Measurements from ENCODE around the gene NDUFA8.
A peak's percentile ranks its signal among the peaks of the same experiment; 100 is the strongest.

The NDUFA8 gene

DNA sequence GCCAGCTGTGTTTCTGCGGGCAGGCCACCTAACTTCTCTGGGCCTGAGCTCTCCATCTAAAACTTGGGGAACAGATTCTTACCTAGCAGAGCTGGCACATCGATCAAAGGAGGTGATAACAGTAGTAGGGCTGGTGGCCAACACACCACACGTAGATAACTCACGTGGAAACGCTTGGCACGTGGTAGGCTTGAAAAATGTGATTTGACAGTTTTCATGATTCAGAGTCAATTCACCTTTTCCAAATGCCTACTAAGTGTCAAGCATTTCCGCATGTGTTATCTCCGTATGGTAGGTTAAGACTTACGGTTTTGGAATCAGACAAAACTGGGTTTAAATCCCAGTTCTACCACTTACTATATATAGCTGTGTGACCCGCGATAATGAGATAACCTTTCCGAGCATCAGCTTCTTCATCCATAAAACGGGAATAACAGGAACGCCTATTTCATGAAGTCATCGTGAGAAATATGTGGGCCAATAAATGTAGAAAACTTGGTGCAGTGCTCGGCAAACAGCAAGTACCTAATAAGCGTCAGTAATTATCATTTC is 25.5 kb downstream of the NDUFA8 start:
- DNase-seq, result no peak

DNA sequence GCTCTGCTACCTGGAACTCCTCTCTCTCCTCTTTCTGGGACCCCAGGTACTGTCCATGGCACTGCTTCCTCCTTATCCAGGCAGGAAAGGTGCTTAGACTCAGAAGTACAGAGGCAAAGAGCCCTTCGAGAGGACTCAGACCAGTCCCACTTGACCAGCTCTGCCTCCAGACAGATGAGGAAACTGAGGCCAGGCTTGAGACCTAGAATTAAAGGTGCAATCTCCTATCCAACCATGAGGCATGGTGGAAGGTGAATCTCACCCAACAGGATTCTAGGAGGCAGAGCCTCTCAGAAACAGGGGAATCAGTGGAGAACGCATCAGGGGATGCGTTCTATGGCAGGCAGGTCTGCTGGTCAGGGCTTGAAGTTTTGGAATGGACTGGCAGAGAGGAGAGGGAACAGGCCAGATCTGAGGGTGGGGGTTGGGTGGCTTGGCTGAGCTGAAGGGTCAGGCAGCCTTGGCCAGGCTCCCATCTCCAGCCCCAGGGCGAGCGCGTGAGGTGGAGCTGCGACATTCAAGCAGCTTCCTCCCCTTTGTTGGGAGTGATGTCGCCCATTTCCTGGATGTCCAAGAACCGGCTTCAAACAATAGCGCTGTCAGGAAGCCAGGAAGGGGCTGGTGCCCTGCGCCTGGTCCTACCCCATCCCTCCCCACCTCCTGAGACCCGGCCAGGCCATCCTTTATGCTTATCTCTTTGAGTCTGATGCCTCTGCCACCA is 26.2 kb downstream of the NDUFA8 start:
- no peak for DNase-seq

DNA sequence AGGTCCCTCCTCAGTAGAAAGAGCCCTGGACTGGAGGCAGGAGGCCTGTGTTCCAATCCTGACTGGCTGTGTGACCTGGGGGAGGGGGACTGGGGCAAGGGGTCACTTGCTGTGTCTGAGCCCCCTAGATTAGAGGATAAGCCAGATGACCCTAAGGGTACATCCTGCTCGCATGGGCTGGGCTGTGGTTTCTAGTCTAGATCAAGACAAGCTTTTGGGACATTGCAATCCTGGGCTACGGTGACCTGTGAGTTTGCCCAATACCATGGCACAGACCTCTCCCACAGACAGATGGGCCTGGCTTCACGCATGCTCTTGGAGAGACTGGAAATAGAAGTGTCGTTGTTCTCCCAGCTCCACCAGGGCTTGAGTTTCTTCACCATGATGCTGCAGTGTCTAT is 27.0 kb downstream of the NDUFA8 start:
- no peak for DNase-seq

DNA sequence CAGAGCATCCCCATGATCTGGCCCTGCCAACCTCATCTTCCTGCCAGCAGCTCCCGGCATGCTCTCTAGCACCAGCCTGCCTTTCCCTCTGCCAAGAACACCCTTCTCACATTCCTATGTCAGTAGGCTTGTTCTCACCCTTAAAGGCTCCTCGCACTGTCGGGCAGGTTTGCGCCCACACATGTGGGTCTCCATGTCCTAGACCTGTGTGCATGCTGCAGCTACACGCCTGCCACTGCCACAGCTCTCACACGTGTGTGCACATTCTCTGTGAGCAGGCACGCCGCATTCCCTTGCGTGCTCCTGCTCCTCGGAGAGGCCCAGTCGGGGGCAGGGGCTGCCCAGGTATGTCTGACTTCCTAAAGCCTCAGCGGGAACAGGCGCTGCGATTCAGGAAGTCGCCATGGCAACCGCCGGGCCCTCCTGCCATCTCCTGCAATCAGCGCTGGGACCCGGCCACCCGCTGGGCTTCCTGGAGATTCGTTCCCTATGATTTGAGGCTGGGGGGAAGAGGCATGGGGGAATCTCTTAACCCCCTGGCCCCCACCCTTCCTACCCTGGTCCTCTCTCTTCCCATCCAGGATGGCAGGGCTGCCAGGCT is 28.1 kb downstream of the NDUFA8 start:
- no peak for DNase-seq

DNA sequence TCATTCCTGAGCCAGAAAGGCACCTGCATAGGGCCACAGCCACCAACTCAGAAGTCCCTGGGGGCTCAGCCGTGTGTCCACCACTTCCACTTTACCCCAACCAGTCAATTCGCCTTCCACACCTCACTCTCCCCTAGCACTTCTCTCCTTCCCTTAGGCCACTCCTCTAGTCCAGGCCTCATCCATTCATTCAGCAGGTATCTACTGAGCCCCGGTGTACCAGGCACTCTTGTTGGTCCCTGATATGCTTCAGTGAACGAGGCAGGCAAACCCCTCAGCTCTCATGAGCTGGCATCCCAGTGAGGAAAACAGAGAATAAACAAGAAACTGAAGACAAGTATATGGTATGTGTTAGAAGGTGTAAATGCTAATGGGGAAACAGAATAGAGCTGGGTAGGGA is 28.7 kb downstream of the NDUFA8 start:
- DNase-seq, result no peak

DNA sequence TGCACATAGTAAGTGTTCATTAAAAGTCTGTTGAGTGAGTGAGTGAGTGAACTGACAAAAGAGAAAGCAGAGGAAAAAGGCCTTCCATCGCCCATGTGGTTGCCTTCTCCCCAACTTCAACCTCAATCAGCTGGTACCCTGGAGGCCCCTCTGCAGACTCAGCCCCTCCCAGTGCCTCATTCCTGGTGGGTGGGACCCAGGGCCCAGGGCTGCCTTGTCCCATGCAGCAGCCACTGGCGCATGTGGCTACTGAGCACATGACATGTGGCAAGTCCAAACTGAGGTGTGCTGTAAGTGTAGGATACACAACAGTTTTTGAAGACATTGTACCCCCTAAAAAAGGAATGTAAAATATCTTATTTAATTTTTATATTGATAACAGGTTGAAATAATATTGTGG is 29.6 kb downstream of the NDUFA8 start:
- DNase-seq, result no peak

DNA sequence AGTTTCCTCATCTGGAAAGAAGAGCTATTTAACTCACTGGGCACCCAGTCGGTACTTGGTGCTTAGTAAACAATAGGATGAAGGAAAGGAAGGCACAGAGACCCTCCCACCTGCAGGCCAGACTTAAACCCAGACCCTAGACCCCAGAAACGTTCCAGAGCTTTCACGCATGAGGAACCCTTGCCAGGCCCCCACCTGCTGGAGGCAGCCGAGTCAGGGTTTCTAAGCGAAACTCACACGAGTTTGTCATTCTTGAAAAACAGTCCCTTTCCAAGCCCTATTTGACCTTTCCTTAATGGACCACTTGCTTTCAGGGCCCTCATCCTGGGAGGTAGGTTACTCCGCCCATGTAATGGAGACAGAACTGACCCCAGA is 30.6 kb downstream of the NDUFA8 start:
- DNase-seq, result no peak

DNA sequence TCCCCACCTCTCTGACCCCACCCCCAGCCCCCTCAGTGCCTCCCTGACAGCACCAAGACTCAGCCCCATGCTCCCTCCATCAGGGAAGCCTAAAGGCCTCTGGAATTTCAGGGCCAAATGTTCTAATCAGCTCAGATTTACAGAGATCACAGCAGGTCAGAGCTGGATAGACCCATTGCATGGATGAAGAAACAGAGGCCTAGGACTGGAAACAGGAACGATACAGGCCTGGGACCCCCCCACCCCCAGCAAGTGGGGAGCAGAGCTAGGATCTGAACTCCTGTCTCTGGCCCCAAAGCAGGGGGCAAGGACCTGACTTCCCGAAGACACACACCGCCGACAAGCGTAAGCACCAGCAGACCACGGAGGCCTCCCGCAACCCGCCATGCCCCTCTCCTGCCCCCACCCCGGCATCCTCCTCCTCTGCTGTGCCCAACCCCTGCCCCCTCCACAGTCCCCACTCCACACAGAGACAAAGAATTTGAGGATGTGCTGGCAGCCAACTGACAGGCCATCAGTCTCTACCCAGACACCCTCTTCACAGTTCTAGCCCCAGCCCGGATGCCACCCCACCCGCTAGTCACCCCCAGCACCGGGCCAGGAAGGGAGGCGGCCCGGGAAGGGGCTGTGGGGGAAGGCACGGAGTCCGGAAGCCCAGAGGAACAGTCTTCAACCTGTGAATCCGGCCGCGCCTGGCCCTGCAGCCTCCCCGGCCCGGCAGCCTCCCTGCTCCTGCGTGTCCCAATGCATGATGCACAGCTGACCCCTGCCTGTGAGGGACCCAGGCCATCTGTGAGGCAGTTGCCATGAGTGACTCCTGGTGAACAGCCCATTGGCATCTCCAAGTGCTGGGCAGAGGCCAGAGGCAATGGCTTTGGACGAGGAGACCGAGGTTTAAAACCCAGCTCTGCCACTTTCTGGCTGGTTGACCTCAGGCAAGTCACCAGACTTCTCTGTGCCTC is 31.3 kb downstream of the NDUFA8 start:
- no peak for DNase-seq

DNA sequence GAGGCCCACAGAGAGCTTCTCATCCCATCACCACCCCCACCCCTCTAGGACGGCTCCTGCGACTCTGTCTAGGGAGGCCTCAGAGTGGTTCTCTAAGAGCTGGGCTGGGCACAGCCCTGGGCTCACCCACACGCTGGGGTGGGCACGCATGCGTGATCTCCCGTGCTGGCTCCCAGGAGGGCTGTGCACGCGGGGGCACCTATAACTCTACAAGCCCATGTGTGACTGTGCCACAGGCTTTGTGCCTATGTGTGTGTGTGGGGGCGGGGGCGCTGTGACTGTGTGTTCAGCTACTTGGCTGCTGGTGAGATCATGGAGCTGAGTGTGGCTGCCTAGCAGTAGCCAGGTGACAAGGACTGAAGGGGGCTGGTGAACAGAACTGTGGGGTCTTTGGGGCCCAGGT is 32.2 kb downstream of the NDUFA8 start:
- DNase-seq, result no peak

DNA sequence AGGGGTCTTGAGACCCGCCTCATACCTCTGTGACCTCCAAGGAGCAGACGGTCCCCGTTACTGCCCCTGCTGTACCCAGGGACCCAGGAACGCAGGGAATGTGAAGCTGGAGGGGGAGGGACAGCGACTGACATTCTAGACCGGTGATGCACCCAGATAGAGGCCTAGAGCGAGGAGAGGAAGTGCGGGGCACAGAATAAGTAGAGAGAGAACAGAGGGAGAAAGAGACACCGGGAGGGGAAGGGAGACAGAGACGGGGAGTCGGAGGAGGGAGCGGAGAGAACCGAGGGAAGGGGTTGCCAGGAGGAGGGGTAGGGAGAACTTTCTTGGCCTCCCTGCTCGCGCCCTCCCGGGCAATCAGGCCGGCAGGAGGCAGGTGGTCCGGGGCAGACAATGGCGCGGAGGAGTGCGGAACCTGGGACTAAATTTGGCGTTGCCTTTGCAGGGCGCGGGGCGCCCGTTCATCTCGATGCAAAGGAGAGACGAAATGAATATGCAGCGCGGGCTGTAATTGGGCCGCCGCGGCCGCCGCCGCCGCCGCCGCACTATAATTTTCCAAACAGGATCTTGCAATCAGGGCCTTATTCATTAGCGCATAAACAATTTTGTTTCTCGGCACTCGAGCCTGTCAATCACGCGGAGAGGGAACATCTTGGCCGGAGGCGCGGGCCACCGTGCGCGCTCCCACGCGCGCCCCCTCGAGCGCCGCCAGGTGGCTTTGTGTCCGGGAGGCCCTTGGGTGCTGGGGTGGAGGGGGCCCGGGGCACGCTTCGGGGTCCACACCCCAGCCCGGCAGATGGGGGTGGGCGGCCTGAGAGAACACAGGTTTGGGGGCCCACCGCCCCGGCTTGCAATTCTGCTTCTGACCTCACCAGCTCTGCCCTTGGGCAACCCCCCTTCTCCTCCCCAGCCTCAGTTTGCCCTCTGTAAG is 33.0 kb downstream of the NDUFA8 start:
- no peak for DNase-seq

DNA sequence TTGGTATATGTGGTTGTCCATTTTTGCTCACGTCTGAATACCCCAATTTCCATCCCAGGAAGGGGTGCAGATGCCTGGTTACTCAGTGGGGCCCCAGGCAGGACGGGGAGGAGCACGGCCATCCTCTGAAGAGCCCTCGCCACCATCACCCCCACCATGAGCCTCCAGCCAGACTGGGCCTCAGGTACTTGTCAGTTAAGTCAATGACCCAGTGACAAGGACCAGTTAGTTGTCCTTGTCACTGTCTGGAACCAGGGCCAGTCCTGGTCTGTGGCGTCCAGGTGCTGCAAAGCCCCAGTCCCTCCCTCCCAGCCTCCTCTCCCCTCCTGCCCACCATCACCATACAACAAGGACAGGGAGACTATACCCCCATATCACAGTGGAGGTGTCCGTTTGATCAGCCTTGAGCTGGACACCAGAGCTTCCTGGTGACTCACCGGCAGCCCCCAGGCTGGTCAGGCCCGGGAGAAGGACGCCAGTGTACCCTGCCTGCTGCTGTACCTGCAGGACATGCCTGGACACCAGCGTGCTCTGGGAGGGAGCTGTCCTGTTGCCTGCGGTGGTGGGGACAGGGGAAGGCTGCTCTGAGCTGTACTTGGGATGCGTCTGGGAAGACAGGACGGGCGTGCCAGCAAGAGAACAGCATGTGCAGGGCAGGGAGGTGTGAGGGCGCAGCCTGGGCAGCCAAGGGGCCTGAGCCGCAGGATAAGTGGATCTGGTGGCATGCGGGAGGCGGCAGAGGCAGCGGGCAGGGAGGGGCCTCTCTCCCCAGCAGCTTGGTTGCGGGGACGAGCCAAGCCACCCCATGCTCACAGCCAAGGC is 33.9 kb downstream of the NDUFA8 start:
- no peak for DNase-seq

DNA sequence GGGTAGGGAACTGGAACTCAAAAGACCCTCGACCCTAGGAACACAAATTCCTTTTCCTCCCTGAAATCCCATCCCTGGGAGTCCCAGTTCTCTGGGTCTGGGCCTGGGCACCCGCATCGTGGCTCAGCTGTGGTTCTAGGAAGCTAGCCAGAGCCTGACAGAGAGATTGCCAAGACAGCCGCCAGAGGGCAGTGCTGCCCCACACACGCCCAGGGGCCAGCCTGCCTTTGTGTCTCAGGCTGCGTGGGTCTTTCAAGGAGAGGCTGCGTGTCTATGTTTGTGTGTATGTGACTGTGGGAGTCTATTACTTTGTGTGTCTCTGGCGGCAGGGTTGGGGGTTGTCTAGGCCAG is 34.4 kb downstream of the NDUFA8 start:
- peak; percentile 33 to 71 for DNase-seq

DNA sequence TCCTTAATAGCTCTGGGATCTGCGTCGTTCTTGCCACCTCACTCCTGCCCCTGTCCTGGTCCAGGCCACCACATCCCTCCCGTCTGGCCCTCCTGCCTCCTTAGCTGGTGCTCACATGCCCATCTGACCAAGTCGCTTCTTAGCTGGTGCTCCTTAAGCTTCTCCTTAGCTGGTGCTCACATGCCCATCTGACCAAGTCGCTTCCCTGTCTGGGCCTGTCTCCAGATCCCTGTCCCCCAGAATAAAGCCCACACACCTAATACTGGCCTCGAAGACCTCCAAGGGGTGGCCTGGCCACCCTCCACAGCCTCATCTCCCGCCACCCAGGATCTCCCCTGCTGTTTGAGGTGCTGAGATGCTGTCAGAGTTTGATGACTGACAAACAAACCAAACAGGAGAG is 35.1 kb downstream of the NDUFA8 start:
- no peak for DNase-seq

DNA sequence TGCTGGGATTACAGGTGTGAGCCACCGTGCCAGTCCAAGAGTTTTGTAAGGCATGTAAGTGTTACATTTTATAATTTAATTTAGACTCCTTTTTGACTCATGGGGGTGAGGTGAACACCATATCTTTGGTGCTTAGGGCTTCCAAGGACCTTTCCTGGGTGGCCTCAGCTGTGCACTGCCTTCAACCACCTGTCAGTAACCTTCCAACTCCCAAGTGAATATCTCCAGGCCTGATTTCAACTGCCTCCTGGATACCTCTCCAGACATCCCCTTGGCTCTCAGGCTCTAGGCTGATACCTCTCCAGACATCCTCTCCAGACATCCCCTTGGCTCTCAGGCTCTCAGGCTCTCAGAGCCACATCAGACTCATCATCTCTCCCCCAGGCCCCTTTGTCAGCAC is 35.5 kb downstream of the NDUFA8 start:
- DNase-seq, result no peak

DNA sequence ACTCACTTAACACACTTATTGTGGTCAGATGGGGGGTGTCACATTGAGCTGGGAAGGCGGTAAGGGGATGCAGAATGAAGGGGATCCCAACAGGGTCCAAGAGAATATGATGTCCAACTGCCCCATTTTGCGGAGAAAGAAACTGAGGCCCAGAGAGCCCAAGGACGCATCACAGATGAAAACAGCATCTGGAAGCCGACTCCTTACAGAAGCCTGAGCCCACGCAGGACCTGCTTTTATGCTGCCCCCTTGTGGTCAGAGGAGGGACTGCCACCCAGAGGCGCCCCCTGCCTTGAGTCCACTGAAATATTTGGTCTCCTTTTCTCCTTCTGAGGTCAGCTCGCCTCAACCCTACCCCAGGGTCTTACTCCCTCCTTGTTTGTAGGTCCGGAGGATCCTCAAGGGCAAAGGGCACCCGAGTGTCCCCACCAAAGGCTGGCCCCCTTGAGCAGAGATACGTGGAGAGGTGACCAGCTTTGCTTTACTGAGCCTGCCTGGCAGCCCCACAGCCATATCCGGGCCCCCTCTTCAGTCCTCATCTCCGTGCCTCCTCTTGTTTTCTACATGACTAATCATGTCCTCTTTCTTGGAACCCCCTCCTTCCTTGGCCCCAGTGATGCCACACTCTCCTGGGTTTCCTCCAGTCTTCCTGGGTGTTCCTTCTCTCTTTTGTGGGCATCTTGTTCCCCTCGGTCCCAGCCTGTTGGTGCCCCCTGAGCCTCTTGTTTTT is 36.5 kb downstream of the NDUFA8 start:
- DNase-seq, result peak; percentile 7 to 58

DNA sequence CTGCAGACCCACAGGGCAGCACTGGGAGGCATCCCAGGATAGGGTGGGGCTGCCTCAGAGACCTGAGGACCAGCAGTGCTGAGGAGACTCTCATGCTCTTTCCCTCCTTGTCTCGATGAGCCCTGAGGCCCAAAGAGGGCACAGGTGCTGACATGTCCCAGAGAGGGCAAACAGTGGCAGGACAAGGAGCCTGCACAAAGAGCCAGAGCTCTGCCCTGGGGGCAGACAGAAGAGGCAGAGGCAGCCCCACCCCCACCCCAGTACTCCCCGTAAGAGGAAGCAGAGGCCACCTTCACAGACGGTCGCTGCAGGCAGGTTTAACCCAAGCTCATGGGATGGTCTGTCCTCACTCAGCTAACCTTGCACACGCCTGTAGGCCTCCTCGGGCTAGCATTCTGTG is 37.1 kb downstream of the NDUFA8 start:
- DNase-seq, result no peak

DNA sequence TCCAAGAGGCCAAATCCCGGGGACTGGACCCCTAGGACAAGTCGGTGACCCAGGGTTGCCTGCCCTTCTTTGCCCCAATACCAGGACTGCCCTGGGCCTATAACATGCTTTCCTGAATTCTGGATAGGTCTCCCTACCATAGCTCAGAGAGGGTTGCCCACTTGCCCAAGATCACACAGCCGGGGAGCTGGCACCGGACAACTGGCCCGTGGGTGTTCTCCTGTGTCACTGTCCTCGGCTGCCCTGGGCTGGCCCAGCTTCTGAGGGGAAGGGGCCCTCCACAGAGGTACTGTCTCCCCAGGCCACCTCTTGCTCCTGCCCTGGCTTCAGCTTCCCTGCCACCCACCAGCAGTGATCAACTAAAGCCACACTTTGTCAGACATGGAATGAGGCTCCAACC is 37.6 kb downstream of the NDUFA8 start:
- DNase-seq, result no peak

DNA sequence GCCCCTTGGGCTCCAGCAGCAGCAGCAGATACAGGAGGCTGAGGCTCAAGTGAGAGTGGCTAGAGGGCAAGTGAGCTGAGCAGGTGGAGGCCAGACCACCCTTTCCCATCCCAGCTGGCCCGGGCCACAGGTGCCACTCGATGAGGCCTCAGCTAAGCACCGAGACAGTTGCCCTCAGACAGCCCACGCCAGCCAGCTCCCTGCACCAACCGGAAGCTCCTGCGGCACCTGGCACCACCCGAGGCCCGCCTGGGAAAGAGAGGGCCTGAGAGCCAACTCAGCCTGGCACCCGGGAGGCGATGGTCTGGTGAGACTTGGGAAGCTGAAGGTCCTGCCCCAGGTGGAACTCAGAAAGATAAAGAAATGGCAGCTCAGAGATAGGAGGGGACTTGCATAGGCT is 38.2 kb downstream of the NDUFA8 start:
- no peak for DNase-seq

DNA sequence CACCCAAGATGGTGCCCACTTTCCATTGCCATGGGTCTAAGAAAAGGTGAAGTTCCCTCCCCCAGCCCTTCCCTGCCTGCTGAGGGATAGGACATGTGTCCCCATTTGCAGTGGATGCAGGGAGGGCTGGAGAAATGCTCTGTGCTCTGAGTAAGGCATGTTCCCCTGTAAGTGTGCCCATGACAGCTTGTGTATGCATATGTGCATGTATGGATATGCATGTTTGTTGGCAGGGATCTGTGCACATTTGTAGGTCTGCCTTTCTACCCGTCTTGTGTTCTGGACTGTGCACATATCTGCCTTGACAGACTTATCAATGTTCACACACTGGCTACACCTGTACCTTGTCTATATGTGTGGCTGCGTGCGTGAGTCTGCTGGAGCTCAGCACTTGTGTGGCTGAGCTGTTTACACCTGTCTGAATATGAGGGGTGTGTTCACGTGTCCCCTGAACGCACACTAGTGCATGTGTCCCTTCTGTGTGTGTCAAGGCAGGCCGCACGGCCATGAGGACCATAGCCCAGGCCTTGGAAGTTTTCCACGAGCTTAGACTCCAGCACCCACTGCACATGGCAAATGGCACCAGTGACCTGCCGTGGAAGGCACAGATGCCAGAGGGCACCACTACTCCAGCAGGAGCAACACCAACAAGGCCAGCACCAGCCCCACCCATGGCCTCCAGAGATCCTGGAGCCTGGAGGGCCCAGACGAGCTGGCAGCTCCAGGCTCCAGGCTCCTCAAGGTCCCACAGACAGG is 39.1 kb downstream of the NDUFA8 start:
- DNase-seq, result no peak

DNA sequence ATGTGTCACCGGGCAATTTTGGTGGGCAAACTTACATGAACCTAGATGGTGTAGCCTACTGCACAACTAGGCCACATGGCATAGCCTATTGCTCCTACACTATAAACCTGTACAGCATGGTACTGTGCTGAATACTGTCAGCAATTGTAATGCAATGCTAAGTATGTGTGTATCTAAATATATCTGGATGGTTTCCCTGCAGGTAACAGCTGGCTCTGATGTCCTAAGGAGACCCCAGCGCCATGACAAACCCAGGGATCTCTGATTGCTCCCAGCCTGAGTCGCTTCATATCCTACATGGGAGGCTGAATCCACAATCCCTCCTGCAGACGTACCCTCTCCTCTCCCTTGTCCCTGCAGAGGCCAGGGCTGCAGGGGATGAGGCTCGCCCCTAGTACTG is 39.9 kb downstream of the NDUFA8 start:
- no peak for DNase-seq
